Vagina (tissue), 2 donors: ENCODE results near the gene TADA2B. TPM values are rescaled to one million over a fixed set of nuclear protein-coding genes. Genes with fewer than 3 reads are reported as not detected.

Source experiments
- DNase-seq, 2 donors: peaks; one replicate each; pipeline ENCODE4 v3.0.0-alpha.2; 2017; ENCODE audit errors: extremely low spot score in 2 of 2
- H3K27ac ChIP-seq: fragments of 200-600 bp; sonication (generic); one replicate; pipeline ENCODE4 v1.5.1; 2019
- H3K27me3 ChIP-seq: fragments of 200-600 bp; sonication (generic); one replicate; pipeline ENCODE4 v1.5.1; 2019
- H3K36me3 ChIP-seq, 2 donors: fragments of 200-600 bp; sonication (generic); one replicate each; pipeline ENCODE4 v1.5.1; 2017 to 2019
- H3K4me1 ChIP-seq: fragments of 200-600 bp; sonication (generic); one replicate; pipeline ENCODE4 v1.5.1; 2019
- H3K4me3 ChIP-seq, 2 donors: fragments of 200-600 bp; sonication (generic); 1 replicate in 1 of 2; 2 replicates in 1 of 2; pipeline ENCODE4 v1.5.1; 2016 to 2019
- H3K9me3 ChIP-seq: fragments of 200-600 bp; sonication (generic); one replicate; pipeline ENCODE4 v1.5.1; 2019
- POLR2A ChIP-seq, 2 donors: fragments of 450-650 bp; IDR thresholded peaks; one replicate each; pipeline ENCODE4 v1.6.1; 2017; ENCODE audit warnings: antibody characterized with exemption in 2 of 2, mild to moderate bottlenecking in 2 of 2, moderate library complexity in 2 of 2
- POLR2AphosphoS5 ChIP-seq, 2 donors: sonication (generic); formaldehyde crosslinking; IDR thresholded peaks; one replicate each; pipeline ENCODE4 v1.9.0; 2017; ENCODE audit warnings: antibody characterized with exemption in 2 of 2, mild to moderate bottlenecking in 2 of 2, low read depth in 1 of 2; ENCODE audit not compliant: insufficient read depth in 1 of 2
- intact Hi-C: fragments of 100-400 bp; cut with DNase I; formaldehyde crosslinking; loops from one replicate; pipeline ENCODE4 v1.15.1; 2023
- total RNA-seq: library from RNA; depleted of rRNA; stranded (reverse); fragments of >200 nt; gene quantifications from one replicate; pipeline ENCODE4 v1.2.3, GENCODE V29; 2016
- TF ChIP-seq, protein P1 (sequence below), 3 experiments: fragments of 450-650 bp in 2 of 3; fragments of 200-600 bp in 1 of 3; sonication (generic) in 1 of 3; IDR thresholded peaks; one replicate each; pipeline ENCODE4 v1.5.1; 2017 to 2019; ENCODE audit warnings: antibody characterized with exemption in 3 of 3, mild to moderate bottlenecking in 2 of 3, moderate library complexity in 2 of 3

The TADA2B gene
- total RNA-seq, 1 donor from 2014 or later: 12.0 TPM

DNA sequence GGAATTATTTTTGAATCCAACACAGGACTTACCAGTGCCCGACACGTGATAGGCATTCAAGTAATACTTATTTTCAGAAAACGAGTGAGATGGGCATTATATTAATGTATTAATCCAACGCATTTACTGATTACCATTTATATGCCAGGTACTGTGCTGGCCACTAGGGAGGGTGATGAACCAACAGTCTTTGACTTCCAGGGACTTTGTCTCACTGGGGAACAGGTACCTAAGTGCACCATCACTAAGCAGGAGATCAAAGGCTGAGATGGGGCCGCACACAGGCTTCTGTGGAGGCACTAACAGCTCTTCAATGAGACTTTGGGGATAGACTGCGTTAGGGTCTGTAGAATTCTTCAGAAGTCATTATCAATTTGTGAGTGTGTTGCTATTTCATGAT is 5.7 kb upstream of the TADA2B start:
- no peak for DNase-seq
- Histone ChIP-seq H3K4me3 (no peak overlapping the region), H3K4me1 (peaks cover 17% of the 10 kb centered on the region), H3K9me3 (no peaks in the 10 kb centered on the region), H3K27me3 (no peaks in the 10 kb centered on the region), H3K27ac (no peak overlapping the region), H3K36me3 (no peaks in the 10 kb centered on the region)
- TF ChIP-seq POLR2A (IDR thresholded peaks at IDR 0.05) (no peak), POLR2AphosphoS5 (IDR thresholded peaks at IDR 0.05; ENCODE audit: insufficient read depth in 1 of 2, low read depth in 1 of 2) (no peak)
- TF ChIP-seq, protein P1, sequence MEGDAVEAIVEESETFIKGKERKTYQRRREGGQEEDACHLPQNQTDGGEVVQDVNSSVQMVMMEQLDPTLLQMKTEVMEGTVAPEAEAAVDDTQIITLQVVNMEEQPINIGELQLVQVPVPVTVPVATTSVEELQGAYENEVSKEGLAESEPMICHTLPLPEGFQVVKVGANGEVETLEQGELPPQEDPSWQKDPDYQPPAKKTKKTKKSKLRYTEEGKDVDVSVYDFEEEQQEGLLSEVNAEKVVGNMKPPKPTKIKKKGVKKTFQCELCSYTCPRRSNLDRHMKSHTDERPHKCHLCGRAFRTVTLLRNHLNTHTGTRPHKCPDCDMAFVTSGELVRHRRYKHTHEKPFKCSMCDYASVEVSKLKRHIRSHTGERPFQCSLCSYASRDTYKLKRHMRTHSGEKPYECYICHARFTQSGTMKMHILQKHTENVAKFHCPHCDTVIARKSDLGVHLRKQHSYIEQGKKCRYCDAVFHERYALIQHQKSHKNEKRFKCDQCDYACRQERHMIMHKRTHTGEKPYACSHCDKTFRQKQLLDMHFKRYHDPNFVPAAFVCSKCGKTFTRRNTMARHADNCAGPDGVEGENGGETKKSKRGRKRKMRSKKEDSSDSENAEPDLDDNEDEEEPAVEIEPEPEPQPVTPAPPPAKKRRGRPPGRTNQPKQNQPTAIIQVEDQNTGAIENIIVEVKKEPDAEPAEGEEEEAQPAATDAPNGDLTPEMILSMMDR (IDR thresholded peaks at IDR 0.05): no peak
- intact Hi-C loops: no loop called here

DNA sequence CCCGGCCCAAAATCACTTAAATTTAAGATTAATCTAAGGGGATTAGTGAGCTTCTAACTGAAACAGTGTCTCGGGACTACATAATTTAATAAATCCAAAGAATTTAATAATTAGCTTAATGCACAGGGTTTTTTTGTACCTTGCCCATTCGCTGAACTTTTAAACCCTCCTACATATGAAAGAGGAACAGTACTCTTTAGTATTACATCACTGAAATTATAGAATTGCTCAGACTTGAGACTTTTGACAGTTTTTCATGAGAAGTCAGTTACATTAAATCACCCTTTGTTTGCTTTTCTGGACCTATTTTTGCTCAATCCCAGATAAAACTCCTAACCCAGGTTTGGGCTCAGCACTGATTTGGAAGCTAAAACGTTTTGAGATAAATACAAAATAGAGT is 2.4 kb upstream of the TADA2B start:
- no peaks in the 10 kb centered on the region for H3K27me3 ChIP-seq
- peaks cover 32% of the 10 kb centered on the region for H3K4me1 ChIP-seq
- H3K36me3 ChIP-seq: no peaks in the 10 kb centered on the region
- no peak for DNase-seq
- no peaks in the 10 kb centered on the region for H3K9me3 ChIP-seq
- TF ChIP-seq POLR2A (IDR thresholded peaks at IDR 0.05) (no peak), POLR2AphosphoS5 (IDR thresholded peaks at IDR 0.05; ENCODE audit: insufficient read depth in 1 of 2, low read depth in 1 of 2) (no peak)
- intact Hi-C loops: no loop called here
- H3K4me3 ChIP-seq: no peak overlapping the region
- no peak overlapping the region for H3K27ac ChIP-seq

DNA sequence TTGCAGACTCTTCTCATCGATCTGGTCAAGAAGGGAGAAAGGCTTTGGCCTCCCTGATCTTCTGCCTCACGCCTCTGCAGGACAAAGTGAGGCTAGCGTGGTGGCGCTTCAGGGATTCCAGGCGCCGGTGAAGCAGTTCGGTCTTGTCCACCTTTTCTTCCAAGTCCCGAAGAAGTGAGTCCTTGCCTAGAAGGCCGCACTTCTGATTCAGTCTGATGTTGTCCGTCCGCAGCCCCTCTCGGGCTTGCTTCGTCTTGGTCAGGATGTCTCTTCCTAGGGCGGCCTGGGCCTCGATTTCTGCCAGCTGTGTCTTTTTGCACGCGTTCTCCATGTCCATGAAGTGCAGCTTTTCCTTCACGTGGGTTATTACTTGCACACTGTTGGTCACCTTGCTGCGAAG is 1.9 kb upstream of the TADA2B start:
- no peak for DNase-seq
- H3K27me3 ChIP-seq: no peaks in the 10 kb centered on the region
- intact Hi-C loops: no loop called here
- H3K9me3 ChIP-seq: no peaks in the 10 kb centered on the region
- no peak overlapping the region for H3K27ac ChIP-seq
- peaks cover 37% of the 10 kb centered on the region for H3K4me1 ChIP-seq
- H3K4me3 ChIP-seq: peak overlapping the region in 1 of 2 donors; percentile 77
- H3K36me3 ChIP-seq: no peaks in the 10 kb centered on the region
- TF ChIP-seq, protein P1 (IDR thresholded peaks at IDR 0.05): no peak
- TF ChIP-seq POLR2A (IDR thresholded peaks at IDR 0.05): no peak
- TF ChIP-seq POLR2AphosphoS5 (IDR thresholded peaks at IDR 0.05; ENCODE audit: insufficient read depth in 1 of 2, low read depth in 1 of 2): no peak

DNA sequence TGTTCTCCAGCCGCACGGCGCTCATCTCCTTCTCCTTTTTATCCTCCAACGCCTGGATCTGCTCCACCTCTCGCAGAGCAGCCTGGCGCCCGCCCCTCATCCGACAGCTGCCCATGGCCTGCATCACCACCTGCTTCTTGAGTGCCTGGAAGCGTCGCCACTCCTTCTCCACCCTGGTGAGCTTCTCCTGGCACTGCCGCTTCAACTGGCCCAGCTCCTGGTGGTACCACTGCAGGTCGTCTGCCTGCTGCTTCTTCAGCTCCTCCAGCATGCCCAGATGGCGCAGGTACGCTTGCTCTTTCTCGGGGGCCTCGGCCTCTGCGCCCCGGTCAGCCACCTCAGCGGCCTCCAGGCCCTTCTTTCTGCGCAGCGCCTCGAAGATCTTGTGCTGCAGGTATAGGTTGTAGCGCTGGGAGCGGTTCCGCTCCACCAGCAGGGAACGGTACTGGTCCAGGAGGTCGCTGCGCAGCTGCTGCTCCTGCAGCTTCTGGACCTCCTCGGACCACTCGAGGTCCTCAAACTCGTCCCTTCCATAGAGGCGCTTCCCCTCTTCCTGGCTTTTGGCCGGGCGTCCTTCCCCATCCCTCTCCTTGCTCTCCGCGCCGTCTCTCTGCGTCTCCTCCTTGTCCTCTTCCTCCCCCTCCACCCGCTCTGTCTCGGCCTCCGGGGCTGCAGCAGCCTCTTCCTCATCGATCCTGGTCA is 1.2 kb upstream of the TADA2B start:
- Histone ChIP-seq H3K4me3 (peak overlapping the region; percentile 77 to 80), H3K9me3 (no peaks in the 10 kb centered on the region), H3K36me3 (no peaks in the 10 kb centered on the region), H3K27ac (peak overlapping the region; percentile 61), H3K4me1 (peaks cover 44% of the 10 kb centered on the region), H3K27me3 (no peaks in the 10 kb centered on the region)
- no peak for DNase-seq
- TF ChIP-seq POLR2A (IDR thresholded peaks at IDR 0.05) (no peak), POLR2AphosphoS5 (IDR thresholded peaks at IDR 0.05; ENCODE audit: insufficient read depth in 1 of 2, low read depth in 1 of 2) (no peak)
- TF ChIP-seq, protein P1 (IDR thresholded peaks at IDR 0.05): no peak
- intact Hi-C loops: loop anchor here (2.0 kb wide), 1 partner anchor 27 kb away; the partner anchor contains the start of gene GRPEL1

DNA sequence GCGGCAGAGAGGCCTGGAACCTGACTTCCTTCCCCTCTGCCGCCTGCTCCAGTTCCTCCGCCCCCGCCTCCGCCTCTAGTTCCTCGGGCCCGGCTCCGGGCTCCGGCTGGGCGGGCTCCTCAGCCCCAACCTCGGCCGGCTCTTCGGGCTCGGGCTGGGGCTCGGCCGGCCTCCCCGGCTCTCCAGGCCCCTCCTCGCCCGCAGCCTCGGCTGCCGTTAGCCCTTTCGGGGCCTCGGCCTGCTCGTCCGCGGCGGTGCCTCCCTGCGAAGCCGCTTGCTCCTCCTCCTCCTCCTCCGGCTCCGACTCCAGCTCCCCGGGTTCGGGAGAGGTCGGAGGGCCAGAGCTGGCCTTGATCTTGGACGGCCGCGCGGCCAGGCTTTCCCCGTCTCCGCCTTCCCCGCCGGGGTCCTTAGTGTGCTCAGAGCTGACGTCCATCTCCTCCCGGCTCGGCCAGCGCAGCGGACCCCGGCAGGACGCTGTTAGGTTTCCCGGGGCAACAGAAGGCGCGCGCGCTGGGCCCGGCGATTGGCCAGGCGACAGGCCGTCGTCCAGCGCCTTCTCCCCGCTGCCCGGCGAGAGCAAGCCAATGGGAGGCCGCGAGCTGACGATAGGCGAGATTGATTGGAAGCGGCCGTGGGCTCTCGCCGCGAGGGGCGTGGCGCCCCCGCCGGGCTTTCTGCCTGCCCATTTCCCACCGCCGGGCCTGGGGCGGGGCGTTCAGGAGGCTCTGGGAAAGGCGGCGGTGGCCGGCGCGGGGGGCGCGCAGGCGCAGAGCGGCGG is 479 bp upstream of the TADA2B start:
- peak; percentile 38 to 79 for TF ChIP-seq POLR2AphosphoS5 (IDR thresholded peaks at IDR 0.05; ENCODE audit: insufficient read depth in 1 of 2, low read depth in 1 of 2)
- TF ChIP-seq, protein P1 (IDR thresholded peaks at IDR 0.05): peak in 1 of 3 experiments; percentile 21
- TF ChIP-seq POLR2A (IDR thresholded peaks at IDR 0.05): no peak
- Histone ChIP-seq H3K27ac (peak overlapping the region; percentile 61), H3K27me3 (no peaks in the 10 kb centered on the region), H3K4me1 (peaks cover 51% of the 10 kb centered on the region), H3K36me3 (no peaks in the 10 kb centered on the region), H3K4me3 (peak overlapping the region; percentile 77 to 80), H3K9me3 (no peaks in the 10 kb centered on the region)
- DNase-seq: peak in 1 of 2 donors; percentile 97
- intact Hi-C loops: loop anchor here (2.0 kb wide), 1 partner anchor 26 kb away; the partner anchor contains the start of gene GRPEL1
